Heart right ventricle (tissue), 16 donors: ENCODE data around the gene MIDN. TPM values are rescaled to one million over a fixed set of nuclear protein-coding genes. Genes with fewer than 3 reads are reported as not detected.

Source experiments
- ATAC-seq, 8 donors: fragments of 200-7000 bp; cut with Tn5 transposase; one replicate each; pipeline ENCODE4 v1.9.1; 2020; ENCODE audit warnings: mild to moderate bottlenecking in 8 of 8, moderate library complexity in 8 of 8, moderate number of reproducible peaks in 1 of 8
- DNase-seq, 2 donors: peaks; one replicate each; pipeline ENCODE4 v3.0.0-alpha.2; 2020
- H3K27ac ChIP-seq, 10 donors: fragments of 200-600 bp; sonication (generic) in 2 of 10; one replicate each; pipeline versions ENCODE4 v1.5.0 to v1.8.0; 2020 to 2022; ENCODE audit warnings: mild to moderate bottlenecking in 3 of 10
- H3K27me3 ChIP-seq, 7 donors: fragments of 200-600 bp; one replicate each; pipeline ENCODE4 v1.8.0; 2021 to 2022; ENCODE audit warnings: mild to moderate bottlenecking in 2 of 7
- H3K36me3 ChIP-seq, 9 donors: fragments of 200-600 bp; sonication (generic) in 1 of 9; one replicate each; pipeline versions ENCODE4 v1.5.0 to v1.8.0; 2020 to 2022; ENCODE audit warnings: mild to moderate bottlenecking in 2 of 9
- H3K4me1 ChIP-seq, 9 donors: fragments of 200-600 bp; sonication (generic) in 1 of 9; one replicate each; pipeline versions ENCODE4 v1.5.0 to v1.8.0; 2020 to 2022; ENCODE audit warnings: mild to moderate bottlenecking in 4 of 9
- H3K4me3 ChIP-seq, 10 donors: fragments of 200-600 bp; sonication (generic) in 2 of 10; one replicate each; pipeline versions ENCODE4 v1.5.0 to v1.8.0; 2020 to 2022; ENCODE audit warnings: mild to moderate bottlenecking in 7 of 10, moderate library complexity in 2 of 10
- H3K9me3 ChIP-seq, 11 donors: fragments of 200-600 bp in 10 of 11; sonication (generic) in 2 of 11; one replicate each; pipeline versions ENCODE4 v1.5.0 to v1.8.0; 2013 to 2022; ENCODE audit warnings: mild to moderate bottlenecking in 2 of 11, control low read depth in 1 of 11, moderate library complexity in 1 of 11
- CTCF ChIP-seq, 9 donors: fragments of 200-600 bp; sonication (generic) in 2 of 9; IDR thresholded peaks; one replicate each; pipeline versions ENCODE4 v1.5.0 to v1.8.0; 2021 to 2022; ENCODE audit warnings: antibody characterized with exemption in 9 of 9, mild to moderate bottlenecking in 5 of 9, moderate library complexity in 1 of 9
- WGBS, 2 donors: extraction: QIAGEN DNeasy Blood & Tissue Kit; methylation state at CpG; one replicate each; pipeline ENCODE4 v1.1.7; 2013; ENCODE audit warnings: inconsistent platforms in 1 of 2; 5-methylcytosine and 5-hydroxymethylcytosine counted together
- intact Hi-C, 10 donors: fragments of 100-400 bp; cut with DNase I; formaldehyde crosslinking; loops; one replicate each; pipeline versions ENCODE4 v1.11.1 to v1.14.2; 2022
- polyA plus RNA-seq, 2 donors: library from polyadenylated mRNA; stranded (reverse); fragments of 200-250 nt; gene quantifications; one replicate each; pipeline ENCODE4 v1.2.3, GENCODE V29; 2013
- total RNA-seq, 10 donors: library from RNA; stranded (reverse); fragmentation: NEBNext Ultra II Directional in 3 of 10; extraction: Animal tissue kit (Norgen Biotek cat#: 25700) in 3 of 10; gene quantifications; one replicate each; pipeline versions ENCODE4 v1.2.1 to v1.2.4, GENCODE V29; 2021 to 2023
- donor health status: Arrhythmogenic right ventricular cardiomyopathy.
- donor health status: ischemic (EF 13 %, LVEDD 7.1; RV severe dilation, severe dysfunction).
- donor health status: healthy with polysubstance abuse.
- donor health status: DM: no; HTN: yes; CAD: no.
- donor health status: DM: no; HTN: no; CAD: no.
- donor health status: ischemic (EF 25% LVEDD 6.9; RV normal size, moderate dysfunction).
- donor health status: ischemic (EF 25% LVEDD 5.7; RV mildly dilated, moderate dysfunction).
- donor health status: healthy.
- donor health status: DM: yes; HTN: yes; CAD: no.
- donor health status: Ischemic cardiomyopathy.
- donor health status: ischemic (EF 35%, LVEDD 5.7; RV mildly dilated, moderate dysfunction).
- donor health status: nonischemic (EF 11% LVEDD 7.7; RV severe dilation, severe dysfunction).
- donor health status: DM: yes; HTN: yes; CAD: no.
- donor health status: PGD.
- donor health status: ischemic (EF 29% LVEDD 5.4; RV normal size, mild dysfunction).
- donor health status: nonischemic (EF 23%, LVEDD 6.1; RV moderate dilation, normal function).

Gene MIDN
- total and polyA plus RNA-seq, 12 donors, result 22.7 to 236 (median 63.7) TPM

- H3K4me3 ChIP-seq, result no peak overlapping the region
- DNase-seq, result no peak
- intact Hi-C loops, result no loop called here
These were observed 29.4 kb upstream of the MIDN start for GRCh38 chr19:1218751-1219567.

GRCh38 chr19:1219786-1220476 lies 28.5 kb upstream of the MIDN start:
- ATAC-seq (no peak), DNase-seq (no peak)
- no peak for TF ChIP-seq CTCF (IDR thresholded peaks at IDR 0.05)
- Histone ChIP-seq H3K27ac (peak overlapping the region in 7 of 10 donors; percentile 14 to 94 (median 90)), H3K36me3 (peaks cover 4 to 63% (median 21%) of the 10 kb centered on the region in 9 donors), H3K9me3 (no peaks in the 10 kb centered on the region), H3K4me3 (no peak overlapping the region), H3K27me3 (no peaks in the 10 kb centered on the region), H3K4me1 (peaks cover 32 to 87% (median 74%) of the 10 kb centered on the region in 9 donors)
- 86 to 87% methylated on average over 19 of the region's 19 CpGs for WGBS, 2 donors
- intact Hi-C loops, result loop anchor here in 4 of 10 donors (2.0 kb wide), 2 partner anchors 19 to 21 kb away; partner anchors contain the start of genes ATP5F1D (in 3 of the 4) and CBARP (in 1 of the 4)

More at GRCh38 chr19:1218751-1219567, 29.4 kb upstream of the MIDN start:
- peak overlapping the region; percentile 80 to 94 (median 92) for H3K27ac ChIP-seq
- WGBS, 2 donors, result 84 to 85% methylated on average over 37 of the region's 37 CpGs
- ATAC-seq, result no peak
- TF ChIP-seq CTCF (IDR thresholded peaks at IDR 0.05), result no peak
- no peaks in the 10 kb centered on the region for H3K9me3 ChIP-seq
- H3K36me3 ChIP-seq, result peaks cover 4 to 54% (median 21%) of the 10 kb centered on the region in 9 donors
- H3K27me3 ChIP-seq, result no peaks in the 10 kb centered on the region
- peaks cover 41 to 97% (median 83%) of the 10 kb centered on the region in 9 donors for H3K4me1 ChIP-seq

GRCh38 chr19:1220477-1220930 lies 27.9 kb upstream of the MIDN start:
- peak overlapping the region in 6 of 10 donors; percentile 6 to 94 (median 70) for H3K27ac ChIP-seq
- peak in 2 of 9 donors; percentile 8 to 9 for TF ChIP-seq CTCF (IDR thresholded peaks at IDR 0.05)
- intact Hi-C loops, result loop anchor here in 4 of 10 donors (2.0 kb wide), 2 partner anchors 18 to 20 kb away; partner anchors contain the start of genes ATP5F1D (in 3 of the 4) and CBARP (in 1 of the 4)
- DNase-seq (no peak), ATAC-seq (no peak)
- no peaks in the 10 kb centered on the region for H3K9me3 ChIP-seq
- H3K4me3 ChIP-seq, result no peak overlapping the region
- H3K4me1 ChIP-seq, result peaks cover 29 to 81% (median 68%) of the 10 kb centered on the region in 9 donors
- H3K36me3 ChIP-seq, result peaks cover 4 to 69% (median 21%) of the 10 kb centered on the region in 9 donors
- WGBS, 2 donors, result 85 to 86% methylated on average over 33 of the region's 33 CpGs
- no peaks in the 10 kb centered on the region for H3K27me3 ChIP-seq
